CD4-positive, alpha-beta T cell treated with Interleukin-17A for 4 hours (primary cell): Measurements from ENCODE around the gene ABHD2.
"Not testable (repeated sequence)": the region's sequence is repeated elsewhere in the genome, so short reads cannot be mapped to it uniquely, and the experiment has no call there.

Source experiments
- DNase-seq: peaks from one replicate; pipeline ENCODE4 v3.0.0-alpha.2; 2020; ENCODE audit warnings: mixed read lengths

The ABHD2 gene

GRCh38 chr15:89075101-89075640 lies 13.1 kb upstream of the ABHD2 start:
- DNase-seq, result no peak

GRCh38 chr15:89075846-89076245 lies 12.4 kb upstream of the ABHD2 start:
- DNase-seq, result no peak

- DNase-seq, result no peak
Measured at GRCh38 chr15:89077750-89078149, 10.5 kb upstream of the ABHD2 start.

GRCh38 chr15:89078851-89079810 lies 9.1 kb upstream of the ABHD2 start:
- no peak for DNase-seq

- no peak for DNase-seq
Measured at GRCh38 chr15:89081878-89082277, 6.4 kb upstream of the ABHD2 start.

- no peak for DNase-seq
Measured at GRCh38 chr15:89083246-89083645, 5.0 kb upstream of the ABHD2 start.

- DNase-seq, result no peak
Measured at GRCh38 chr15:89085289-89085926, 2.8 kb upstream of the ABHD2 start.

- not testable (repeated sequence) for DNase-seq
Measured at GRCh38 chr15:89085933-89086332, 2.3 kb upstream of the ABHD2 start.

- DNase-seq, result not testable (repeated sequence)
Measured at GRCh38 chr15:89086390-89086789, 1.9 kb upstream of the ABHD2 start.

GRCh38 chr15:89087161-89087829 lies 961 bp upstream of the ABHD2 start:
- no peak for DNase-seq

GRCh38 chr15:89088605-89089315 lies 504 bp downstream of the ABHD2 start:
- no peak for DNase-seq

- no peak for DNase-seq
Measured at GRCh38 chr15:89089316-89090230, 1.3 kb downstream of the ABHD2 start.

- DNase-seq, result peak; percentile 70
Measured at GRCh38 chr15:89090791-89091626, 2.8 kb downstream of the ABHD2 start.

- no peak for DNase-seq
Measured at GRCh38 chr15:89091627-89092220, 3.5 kb downstream of the ABHD2 start.

- DNase-seq, result no peak
Measured at GRCh38 chr15:89093509-89093908, 5.3 kb downstream of the ABHD2 start.

- no peak for DNase-seq
Measured at GRCh38 chr15:89095073-89095472, 6.8 kb downstream of the ABHD2 start.

GRCh38 chr15:89095556-89095955 lies 7.3 kb downstream of the ABHD2 start:
- DNase-seq, result no peak

- no peak for DNase-seq
Measured at GRCh38 chr15:89096664-89097063, 8.4 kb downstream of the ABHD2 start.

- no peak for DNase-seq
Measured at GRCh38 chr15:89097313-89097712, 9.1 kb downstream of the ABHD2 start.

- no peak for DNase-seq
Measured at GRCh38 chr15:89098281-89098680, 10.0 kb downstream of the ABHD2 start.
